Islet of Langerhans (tissue), 1 donor: ENCODE measurements around the gene CPVL.

Experiments
- FAIRE-seq: peaks from one replicate; lab custom pipeline; 2011; peaks lifted over from hg19 to GRCh38; lab: Jason Lieb, UNC

The CPVL gene

GRCh38 chr7:29154076-29154475 is 7.7 kb upstream of the CPVL start:
- FAIRE-seq: no peak

GRCh38 chr7:29150856-29151255 is 4.5 kb upstream of the CPVL start:
- no peak for FAIRE-seq

- no peak for FAIRE-seq
These were observed 2.7 kb upstream of the CPVL start for GRCh38 chr7:29149036-29149435.

GRCh38 chr7:29147821-29148220 is 1.5 kb upstream of the CPVL start:
- no peak for FAIRE-seq

- FAIRE-seq: no peak
These were observed 712 bp upstream of the CPVL start for GRCh38 chr7:29146888-29147609.

- no peak for FAIRE-seq
These were observed 732 bp downstream of the CPVL start for GRCh38 chr7:29145553-29146056.

- FAIRE-seq: no peak
These were observed 2.6 kb downstream of the CPVL start for GRCh38 chr7:29143751-29144150.

- no peak for FAIRE-seq
These were observed 4.2 kb downstream of the CPVL start for GRCh38 chr7:29142021-29142727.

- FAIRE-seq: no peak
These were observed 5.4 kb downstream of the CPVL start for GRCh38 chr7:29140873-29141468.

- FAIRE-seq: no peak
These were observed 6.5 kb downstream of the CPVL start for GRCh38 chr7:29139796-29140195.

- no peak for FAIRE-seq
These were observed 7.1 kb downstream of the CPVL start for GRCh38 chr7:29139191-29139590.

- no peak for FAIRE-seq
These were observed 7.7 kb downstream of the CPVL start for GRCh38 chr7:29138588-29138987.

GRCh38 chr7:29135846-29136245 is 10.5 kb downstream of the CPVL start:
- FAIRE-seq: no peak

- no peak for FAIRE-seq
These were observed 13.4 kb downstream of the CPVL start for GRCh38 chr7:29132980-29133379.

GRCh38 chr7:29131678-29132077 is 14.7 kb downstream of the CPVL start:
- FAIRE-seq: no peak

GRCh38 chr7:29130096-29130495 is 16.2 kb downstream of the CPVL start:
- FAIRE-seq: no peak

- no peak for FAIRE-seq
These were observed 18.8 kb downstream of the CPVL start for GRCh38 chr7:29127527-29127926.

- no peak for FAIRE-seq
These were observed 19.5 kb downstream of the CPVL start for GRCh38 chr7:29126804-29127203.

- no peak for FAIRE-seq
These were observed 22.6 kb downstream of the CPVL start for GRCh38 chr7:29123626-29124190.

- no peak for FAIRE-seq
These were observed 23.6 kb downstream of the CPVL start for GRCh38 chr7:29122759-29123158.

GRCh38 chr7:29122081-29122480 is 24.3 kb downstream of the CPVL start:
- FAIRE-seq: no peak

- no peak for FAIRE-seq
These were observed 25.4 kb downstream of the CPVL start for GRCh38 chr7:29120955-29121354.

GRCh38 chr7:29119538-29119937 is 26.8 kb downstream of the CPVL start:
- FAIRE-seq: no peak
